Loucy (cell line): ENCODE results near the gene CACNA2D3.

Experiments
- CTCF ChIP-seq: fragments of 200-600 bp; sonication (generic); conservative IDR thresholded peaks from 2 replicates; pipeline ENCODE4 v1.5.1; 2014; ENCODE audit warnings: mild to moderate bottlenecking, antibody characterized with exemption, low read length
- EZH2phosphoT487 ChIP-seq: fragments of 200-600 bp; IDR thresholded peaks from 2 replicates; pipeline ENCODE4 v1.6.1; 2018; ENCODE audit warnings: antibody characterized with exemption, mild to moderate bottlenecking, moderate library complexity, borderline replicate concordance

GRCh38 chr3:54939557-54940300, 817.4 kb downstream of the CACNA2D3 start:
- no peak for TF ChIP-seq CTCF
- no peak for TF ChIP-seq EZH2phosphoT487
